Measurements from ENCODE around the gene SMG9. TPM values are rescaled to one million over a fixed set of nuclear protein-coding genes. Genes with fewer than 3 reads are reported as not detected.

The SMG9 gene
- total RNA-seq, 1 experiment from 2014 or later: 90.6 TPM

DNA sequence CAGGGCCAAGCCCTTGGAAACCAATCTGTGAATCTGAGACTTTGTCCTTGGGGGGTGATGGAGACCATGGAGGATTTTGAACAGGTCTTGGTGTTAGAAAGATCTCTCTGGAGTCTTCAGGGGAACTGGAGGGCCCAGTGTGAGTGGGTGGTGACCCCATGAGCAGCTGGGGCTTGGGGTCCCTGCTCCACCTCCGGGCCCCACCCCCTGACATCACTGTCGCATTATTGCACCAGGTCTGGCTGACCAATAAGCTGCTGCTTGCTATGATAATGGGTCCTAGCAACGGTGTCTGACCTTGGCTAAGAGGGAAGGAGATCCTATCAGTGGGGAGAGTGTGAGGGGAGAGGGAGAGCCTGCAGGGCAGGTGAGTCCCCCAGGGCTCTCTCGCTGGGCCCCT, 39.0 kb downstream of the SMG9 start, which contains the start of gene IRGC:
Gene IRGC, plus strand, starts transcription at position 301 of the 400 bp plus-strand sequence. CDS start 2,483 bp downstream, outside the sequence.
- no peak for DNase-seq (ENCODE audit: low spot score)
- H3K4me3 ChIP-seq (ENCODE audit: low read depth, low read length, poor library complexity, severe bottlenecking): no peak within 1 kb of the TSS
- no TSS peak for BruUV-seq (replicated peaks)
- TF ChIP-seq CTCF (conservative IDR thresholded peaks at IDR 0.05; ENCODE audit: low read depth, low read length) (no peak), EZH2 (IDR thresholded peaks at IDR 0.05; ENCODE audit: borderline replicate concordance, low read depth, low read length, poor library complexity, severe bottlenecking) (no peak)
- no peaks in the 10 kb centered on the region for H3K9me3 ChIP-seq (ENCODE audit: low read depth, low read length, poor library complexity, severe bottlenecking)
- ChIA-PET CTCF (no interaction called here), POLR2A (ENCODE audit: low non-redundant PET) (no interaction called here)
- no peaks in the 10 kb centered on the region for H3K27me3 ChIP-seq (replicated peaks; ENCODE audit: insufficient read depth, low read depth, low read length, poor library complexity)
- intact Hi-C loops (cut with micrococcal nuclease; ENCODE audit: unreplicated experiment): no loop called here
- H3K27ac ChIP-seq (ENCODE audit: low read depth, low read length, poor library complexity, severe bottlenecking): no peak within 1 kb of the TSS
- H3K36me3 ChIP-seq (ENCODE audit: insufficient read depth, low read length, poor library complexity, severe bottlenecking): no peaks in the 10 kb centered on the region
- H3K4me1 ChIP-seq (ENCODE audit: insufficient read depth, low read length, poor library complexity, severe bottlenecking): no peaks in the 10 kb centered on the region

GRCh38 chr19:43713208-43713607, 41.6 kb downstream of the SMG9 start:
- H3K4me3 ChIP-seq (ENCODE audit: low read depth, low read length, poor library complexity, severe bottlenecking): no peak overlapping the region
- ChIA-PET POLR2A (ENCODE audit: low non-redundant PET) (no interaction called here), CTCF (no interaction called here)
- no peak overlapping the region for H3K27ac ChIP-seq (ENCODE audit: low read depth, low read length, poor library complexity, severe bottlenecking)
- no TSS peak for BruUV-seq (replicated peaks)
- H3K9me3 ChIP-seq (ENCODE audit: low read depth, low read length, poor library complexity, severe bottlenecking): no peaks in the 10 kb centered on the region
- TF ChIP-seq CTCF (conservative IDR thresholded peaks at IDR 0.05; ENCODE audit: low read depth, low read length) (no peak), EZH2 (IDR thresholded peaks at IDR 0.05; ENCODE audit: borderline replicate concordance, low read depth, low read length, poor library complexity, severe bottlenecking) (no peak)
- H3K27me3 ChIP-seq (replicated peaks; ENCODE audit: insufficient read depth, low read depth, low read length, poor library complexity): no peaks in the 10 kb centered on the region
- intact Hi-C loops (cut with micrococcal nuclease; ENCODE audit: unreplicated experiment): no loop called here
- H3K36me3 ChIP-seq (ENCODE audit: insufficient read depth, low read length, poor library complexity, severe bottlenecking): no peaks in the 10 kb centered on the region
- DNase-seq (ENCODE audit: low spot score): no peak
- no peaks in the 10 kb centered on the region for H3K4me1 ChIP-seq (ENCODE audit: insufficient read depth, low read length, poor library complexity, severe bottlenecking)

- CTCF ChIA-PET: no interaction called here
- POLR2A ChIA-PET (ENCODE audit: low non-redundant PET): no interaction called here
- BruUV-seq (replicated peaks): no TSS peak
Measured at GRCh38 chr19:43711751-43712355, 42.9 kb downstream of the SMG9 start.

More at GRCh38 chr19:43711751-43712355, 42.9 kb downstream of the SMG9 start:
- H3K9me3 ChIP-seq (ENCODE audit: low read depth, low read length, poor library complexity, severe bottlenecking): no peaks in the 10 kb centered on the region
- no peaks in the 10 kb centered on the region for H3K36me3 ChIP-seq (ENCODE audit: insufficient read depth, low read length, poor library complexity, severe bottlenecking)
- H3K27me3 ChIP-seq (replicated peaks; ENCODE audit: insufficient read depth, low read depth, low read length, poor library complexity): no peaks in the 10 kb centered on the region
- TF ChIP-seq EZH2 (IDR thresholded peaks at IDR 0.05; ENCODE audit: borderline replicate concordance, low read depth, low read length, poor library complexity, severe bottlenecking) (no peak), CTCF (conservative IDR thresholded peaks at IDR 0.05; ENCODE audit: low read depth, low read length) (no peak)
- H3K4me3 ChIP-seq (ENCODE audit: low read depth, low read length, poor library complexity, severe bottlenecking): no peak overlapping the region
- H3K4me1 ChIP-seq (ENCODE audit: insufficient read depth, low read length, poor library complexity, severe bottlenecking): no peaks in the 10 kb centered on the region
- no peak overlapping the region for H3K27ac ChIP-seq (ENCODE audit: low read depth, low read length, poor library complexity, severe bottlenecking)
- intact Hi-C loops (cut with micrococcal nuclease; ENCODE audit: unreplicated experiment): no loop called here
- no peak for DNase-seq (ENCODE audit: low spot score)
